ENCODE results near the gene FGF18.
"Not testable (repeated sequence)": the region's sequence is repeated elsewhere in the genome, so short reads cannot be mapped to it uniquely, and the experiment has no call there.

FGF18 gene

GRCh38 chr5:171418982-171419687 is at the start of gene FGF18:
Gene FGF18, plus strand, starts transcription at chr5:171419647. Its CDS starts 553 bp downstream, at chr5:171420200.
- DNase-seq, result no peak

GRCh38 chr5:171369898-171370297 is 49.5 kb upstream of the FGF18 start:
- no peak for DNase-seq

- not testable (repeated sequence) for DNase-seq
Observed at GRCh38 chr5:171370881-171371280, 48.6 kb upstream of the FGF18 start.

- no peak for DNase-seq
Observed at GRCh38 chr5:171371326-171371725, 48.1 kb upstream of the FGF18 start.

GRCh38 chr5:171379961-171380360 is 39.5 kb upstream of the FGF18 start:
- DNase-seq, result no peak

GRCh38 chr5:171384416-171384815 is 35.0 kb upstream of the FGF18 start:
- not testable (repeated sequence) for DNase-seq

- not testable (repeated sequence) for DNase-seq
Observed at GRCh38 chr5:171384999-171385398, 34.4 kb upstream of the FGF18 start.

GRCh38 chr5:171386006-171386671 is 33.3 kb upstream of the FGF18 start:
- DNase-seq, result no peak

- peak; percentile 68 for DNase-seq
Observed at GRCh38 chr5:171386861-171387344, 32.5 kb upstream of the FGF18 start.

- peak; percentile 97 for DNase-seq
Observed at GRCh38 chr5:171387345-171387969, 32.0 kb upstream of the FGF18 start, which contains the start of gene NPM1. Gene NPM1, plus strand, starts transcription at chr5:171387849. Its CDS starts 100 bp downstream, at chr5:171387949.

GRCh38 chr5:171387970-171388815 is 31.3 kb upstream of the FGF18 start:
- DNase-seq, result peak; percentile 81

GRCh38 chr5:171388816-171389168 is 30.7 kb upstream of the FGF18 start:
- DNase-seq, result no peak

- no peak for DNase-seq
Observed at GRCh38 chr5:171390883-171391677, 28.4 kb upstream of the FGF18 start.

GRCh38 chr5:171391996-171392577 is 27.4 kb upstream of the FGF18 start:
- DNase-seq, result no peak

- no peak for DNase-seq
Observed at GRCh38 chr5:171392585-171393159, 26.8 kb upstream of the FGF18 start.

GRCh38 chr5:171395042-171395441 is 24.4 kb upstream of the FGF18 start:
- no peak for DNase-seq

GRCh38 chr5:171396583-171396982 is 22.9 kb upstream of the FGF18 start:
- not testable (repeated sequence) for DNase-seq

- DNase-seq, result no peak
Observed at GRCh38 chr5:171397190-171397589, 22.3 kb upstream of the FGF18 start.

- DNase-seq, result no peak
Observed at GRCh38 chr5:171397599-171397998, 21.8 kb upstream of the FGF18 start.

- DNase-seq, result peak; percentile 5
Observed at GRCh38 chr5:171398660-171399059, 20.8 kb upstream of the FGF18 start.

GRCh38 chr5:171400169-171400568 is 19.3 kb upstream of the FGF18 start:
- no peak for DNase-seq

Measured in midbrain (tissue), 1 donor.